ENCODE results near the gene ANKRD52. TPM values are rescaled to one million over a fixed set of nuclear protein-coding genes. Genes with fewer than 3 reads are reported as not detected.

Gene ANKRD52
- total RNA-seq, 1 donor from 2014 or later: 68.0 TPM

DNA sequence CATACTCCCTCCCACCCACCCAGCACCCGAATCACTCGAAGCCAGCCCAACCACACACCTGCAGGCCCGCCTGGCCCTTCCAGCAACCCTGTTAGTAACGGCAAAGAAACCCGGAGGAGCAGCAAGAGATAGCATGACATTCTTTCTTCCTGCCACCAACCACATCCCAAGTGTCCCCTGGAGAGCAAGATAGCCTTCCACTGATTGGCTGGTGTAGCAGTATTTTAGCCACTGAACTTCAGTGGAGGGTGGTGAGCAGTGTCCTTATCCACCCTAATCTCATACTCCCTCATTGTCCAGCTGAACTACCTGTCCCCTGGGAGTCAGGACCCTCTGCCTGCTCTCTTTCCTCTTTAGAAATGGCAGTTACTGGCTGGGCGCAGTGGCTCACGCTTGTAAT lies 29.1 kb downstream of the ANKRD52 start:
- H3K27me3 Mint-ChIP-seq (ENCODE audit: low read depth): no peaks in the 10 kb centered on the region
- no peaks in the 10 kb centered on the region for H3K36me3 Mint-ChIP-seq (ENCODE audit: low read depth)

GRCh38 chr12:56224954-56225353 lies 33.2 kb downstream of the ANKRD52 start:
- Mint-ChIP-seq H3K36me3 (ENCODE audit: low read depth) (no peaks in the 10 kb centered on the region), H3K4me3 (peak overlapping the region; percentile 90), H3K4me1 (peaks cover 46% of the 10 kb centered on the region), H3K27me3 (ENCODE audit: low read depth) (no peaks in the 10 kb centered on the region), H3K27ac (ENCODE audit: unreplicated experiment) (no peak overlapping the region), H3K9me3 (no peaks in the 10 kb centered on the region)
- no peak for TF ChIP-seq CTCF (conservative IDR thresholded peaks at IDR 0.05)
- DNase-seq (ENCODE audit: low read depth, low spot score): no peak

More for the DNA sequence above, 29.1 kb downstream of the ANKRD52 start:
- Mint-ChIP-seq H3K9me3 (no peaks in the 10 kb centered on the region), H3K4me3 (no peak overlapping the region), H3K4me1 (peaks cover 13% of the 10 kb centered on the region), H3K27ac (ENCODE audit: unreplicated experiment) (no peak overlapping the region)
- DNase-seq (ENCODE audit: low read depth, low spot score): no peak
- TF ChIP-seq CTCF (conservative IDR thresholded peaks at IDR 0.05): no peak

GRCh38 chr12:56224102-56224701 lies 34.0 kb downstream of the ANKRD52 start, which contains the start of gene NABP2:
NABP2 (plus strand) TSS chr12:56224342; CDS start chr12:56224857, 515 bp downstream.
- Mint-ChIP-seq H3K4me3 (peak within 1 kb of the TSS; percentile 100), H3K4me1 (peaks cover 46% of the 10 kb centered on the region), H3K9me3 (no peaks in the 10 kb centered on the region), H3K27ac (ENCODE audit: unreplicated experiment) (peak within 1 kb of the TSS; percentile 96), H3K36me3 (ENCODE audit: low read depth) (no peaks in the 10 kb centered on the region), H3K27me3 (ENCODE audit: low read depth) (no peaks in the 10 kb centered on the region)
- TF ChIP-seq CTCF (conservative IDR thresholded peaks at IDR 0.05): peak; percentile 85
- peak; percentile 98 for DNase-seq (ENCODE audit: low read depth, low spot score)

DNA sequence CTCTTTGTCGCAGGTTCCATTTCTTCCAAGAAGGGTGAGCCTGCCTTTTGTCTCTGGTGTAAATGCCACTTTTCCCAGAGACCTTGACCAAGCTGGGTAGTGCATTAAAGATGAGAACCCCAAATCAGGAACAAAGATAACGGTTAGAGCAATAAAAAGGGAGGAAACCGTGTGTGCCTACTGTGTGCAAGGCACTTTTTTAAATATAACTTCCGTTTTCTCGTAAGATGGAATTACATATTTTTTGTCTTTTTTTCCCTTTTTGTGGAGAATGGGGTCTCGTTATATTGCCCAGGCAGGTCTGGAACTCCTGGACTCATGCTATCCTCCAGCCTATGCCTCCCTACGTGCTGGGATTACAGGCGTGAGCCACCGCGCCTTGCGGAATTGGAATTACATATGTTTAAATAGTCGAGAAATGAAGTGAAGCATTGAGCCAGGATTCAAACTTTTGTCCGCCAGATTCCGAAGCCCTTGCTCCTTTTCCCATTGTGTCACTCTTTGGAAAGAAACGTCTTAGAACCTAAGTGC lies 34.5 kb downstream of the ANKRD52 start:
- DNase-seq (ENCODE audit: low read depth, low spot score): no peak
- Mint-ChIP-seq H3K9me3 (no peaks in the 10 kb centered on the region), H3K36me3 (ENCODE audit: low read depth) (no peaks in the 10 kb centered on the region), H3K27ac (ENCODE audit: unreplicated experiment) (peak overlapping the region; percentile 96), H3K27me3 (ENCODE audit: low read depth) (no peaks in the 10 kb centered on the region), H3K4me1 (peaks cover 46% of the 10 kb centered on the region), H3K4me3 (peak overlapping the region; percentile 90)
- TF ChIP-seq CTCF (conservative IDR thresholded peaks at IDR 0.05): no peak

- no peak for DNase-seq (ENCODE audit: low read depth, low spot score)
- peaks cover 46% of the 10 kb centered on the region for H3K4me1 Mint-ChIP-seq
- no peaks in the 10 kb centered on the region for H3K27me3 Mint-ChIP-seq (ENCODE audit: low read depth)
- peak overlapping the region; percentile 95 for H3K27ac Mint-ChIP-seq (ENCODE audit: unreplicated experiment)
- no peaks in the 10 kb centered on the region for H3K9me3 Mint-ChIP-seq
- no peak for TF ChIP-seq CTCF (conservative IDR thresholded peaks at IDR 0.05)
- peak overlapping the region; percentile 100 for H3K4me3 Mint-ChIP-seq
- H3K36me3 Mint-ChIP-seq (ENCODE audit: low read depth): no peaks in the 10 kb centered on the region
These were observed 35.7 kb downstream of the ANKRD52 start for GRCh38 chr12:56222531-56222895.
